Endodermal cell (in vitro differentiated cells): ENCODE measurements around the gene CYP46A1. TPM values are rescaled to one million over a fixed set of nuclear protein-coding genes. Genes with fewer than 3 reads are reported as not detected.

Experiments
- DNase-seq: peaks from one replicate; pipeline ENCODE4 v3.0.0-alpha.2; 2017
- H3K27ac ChIP-seq: 2 replicates; pipeline ENCODE4 v1.5.1; 2013; ENCODE audit warnings: mild to moderate bottlenecking, low read depth, low read length, moderate library complexity
- H3K27me3 ChIP-seq: 2 replicates; pipeline ENCODE4 v1.6.1; 2013; ENCODE audit warnings: mild to moderate bottlenecking, low read length, moderate library complexity; ENCODE audit not compliant: insufficient read depth, control insufficient read depth, poor library complexity, severe bottlenecking
- H3K36me3 ChIP-seq: 2 replicates; pipeline ENCODE4 v1.7.0; 2013; ENCODE audit warnings: mild to moderate bottlenecking, low read length, moderate library complexity; ENCODE audit not compliant: control insufficient read depth, insufficient read depth
- H3K4me1 ChIP-seq: one replicate; pipeline ENCODE4 v1.7.0; 2013; ENCODE audit warnings: low read length; ENCODE audit not compliant: control insufficient read depth, insufficient read depth
- H3K4me3 ChIP-seq: 2 replicates; pipeline ENCODE4 v1.5.1; 2013; ENCODE audit warnings: mild to moderate bottlenecking, low read length, moderate library complexity
- H3K9ac ChIP-seq: 2 replicates; pipeline ENCODE4 v1.6.1; 2013; ENCODE audit warnings: mild to moderate bottlenecking, low read length, moderate library complexity; ENCODE audit not compliant: poor library complexity, severe bottlenecking; ENCODE audit errors: extremely low read depth
- H3K9me3 ChIP-seq: 2 replicates; pipeline ENCODE4 v1.6.1; 2013; ENCODE audit warnings: mild to moderate bottlenecking, low read length, moderate library complexity; ENCODE audit not compliant: control insufficient read depth
- H3K27ac Mint-ChIP-seq: 2 replicates; pipeline ENCODE4 v1.8.0; 2020; ENCODE audit warnings: mixed read lengths
- H3K27me3 Mint-ChIP-seq: 2 replicates; pipeline ENCODE4 v1.8.0; 2021; ENCODE audit warnings: mild to moderate bottlenecking, mixed read lengths; ENCODE audit not compliant: insufficient read depth
- H3K36me3 Mint-ChIP-seq: 2 replicates; pipeline ENCODE4 v1.8.0; 2020; ENCODE audit warnings: low read depth, mixed read lengths
- H3K4me1 Mint-ChIP-seq: 2 replicates; pipeline ENCODE4 v1.8.0; 2020; ENCODE audit warnings: mixed read lengths
- H3K4me3 Mint-ChIP-seq: 2 replicates; pipeline ENCODE4 v1.8.0; 2020; ENCODE audit warnings: mild to moderate bottlenecking, moderate library complexity, mixed read lengths
- H3K9me3 Mint-ChIP-seq: 2 replicates; pipeline ENCODE4 v1.8.0; 2020; ENCODE audit warnings: mild to moderate bottlenecking, mixed read lengths
- WGBS, 2 experiments: methylation state at CpG; one replicate each; pipeline versions ENCODE4 v1.1.5 to v1.1.7; 2013; ENCODE audit warnings: missing lambda C conversion rate in 2 of 2, mixed read lengths in 1 of 2; ENCODE audit not compliant: insufficient coverage in 1 of 2, insufficient read length in 1 of 2; 5-methylcytosine and 5-hydroxymethylcytosine counted together
- total RNA-seq, 2 donors: library from RNA; stranded (reverse); fragmentation: NEBNext Ultra II Directional in 1 of 2; extraction: Animal tissue kit (Norgen Biotek cat#: 25700) in 1 of 2; gene quantifications; 2 replicates in 1 of 2; 3 replicates in 1 of 2; pipeline ENCODE4 v1.2.1, GENCODE V29; 2021
- TF ChIP-seq, protein P1 (sequence below): fragments of 200-600 bp; sonication (generic); conservative IDR thresholded peaks from 2 replicates; pipeline ENCODE4 v1.5.0; 2021; ENCODE audit warnings: antibody characterized with exemption, mild to moderate bottlenecking

Gene CYP46A1
- total RNA-seq, 2 donors from 2014 or later: 0.55 to 0.57 TPM

DNA sequence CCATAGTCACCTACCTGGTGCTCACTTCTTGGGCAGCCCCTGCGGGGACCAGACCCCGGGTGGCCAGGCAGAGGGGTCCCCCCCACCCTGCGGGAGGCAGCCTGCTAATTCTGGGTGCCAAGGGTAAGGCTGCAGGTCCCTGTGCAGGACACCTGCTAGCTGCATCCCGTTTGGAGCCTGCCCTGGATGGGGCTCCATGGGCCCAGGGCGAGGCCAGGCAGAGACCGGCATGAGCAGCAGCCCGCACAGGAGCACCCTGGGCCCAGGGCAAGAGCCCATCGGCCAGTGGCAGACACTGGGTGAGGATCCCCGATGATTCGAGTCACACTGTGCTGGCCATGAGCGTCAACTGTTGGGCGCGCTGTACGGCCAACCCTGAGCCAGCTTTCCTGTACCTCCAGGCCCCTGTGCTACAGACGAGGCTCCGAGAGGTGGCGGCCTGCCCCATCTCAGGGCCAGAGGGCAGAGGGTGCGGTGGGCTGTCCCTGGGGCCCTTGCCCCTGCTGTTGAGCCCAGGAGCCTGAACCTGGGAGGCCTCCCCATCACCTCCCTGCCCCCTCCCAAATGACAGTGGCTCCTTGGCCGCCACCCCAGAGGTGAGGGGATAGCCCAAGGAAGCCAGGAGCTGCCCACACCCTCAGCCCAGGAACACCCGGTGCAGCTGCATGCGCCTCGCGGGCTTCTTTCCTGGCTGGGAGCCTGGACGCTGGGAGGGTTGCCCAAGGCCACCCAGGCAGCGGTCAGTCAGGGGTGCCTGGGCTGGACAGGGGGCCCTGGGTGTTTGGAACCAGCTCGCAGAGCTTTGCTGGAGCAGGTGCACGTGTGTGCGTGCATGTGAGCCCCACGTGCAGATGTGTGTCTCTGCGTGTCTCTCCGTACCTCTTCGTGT is 47.7 kb downstream of the CYP46A1 start:
- no peaks in the 10 kb centered on the region for H3K36me3 ChIP-seq
- H3K27ac Mint-ChIP-seq: no peak overlapping the region
- 91 to 93% methylated on average over 16 to 32 of the region's 32 CpGs for WGBS, 2 experiments

DNA sequence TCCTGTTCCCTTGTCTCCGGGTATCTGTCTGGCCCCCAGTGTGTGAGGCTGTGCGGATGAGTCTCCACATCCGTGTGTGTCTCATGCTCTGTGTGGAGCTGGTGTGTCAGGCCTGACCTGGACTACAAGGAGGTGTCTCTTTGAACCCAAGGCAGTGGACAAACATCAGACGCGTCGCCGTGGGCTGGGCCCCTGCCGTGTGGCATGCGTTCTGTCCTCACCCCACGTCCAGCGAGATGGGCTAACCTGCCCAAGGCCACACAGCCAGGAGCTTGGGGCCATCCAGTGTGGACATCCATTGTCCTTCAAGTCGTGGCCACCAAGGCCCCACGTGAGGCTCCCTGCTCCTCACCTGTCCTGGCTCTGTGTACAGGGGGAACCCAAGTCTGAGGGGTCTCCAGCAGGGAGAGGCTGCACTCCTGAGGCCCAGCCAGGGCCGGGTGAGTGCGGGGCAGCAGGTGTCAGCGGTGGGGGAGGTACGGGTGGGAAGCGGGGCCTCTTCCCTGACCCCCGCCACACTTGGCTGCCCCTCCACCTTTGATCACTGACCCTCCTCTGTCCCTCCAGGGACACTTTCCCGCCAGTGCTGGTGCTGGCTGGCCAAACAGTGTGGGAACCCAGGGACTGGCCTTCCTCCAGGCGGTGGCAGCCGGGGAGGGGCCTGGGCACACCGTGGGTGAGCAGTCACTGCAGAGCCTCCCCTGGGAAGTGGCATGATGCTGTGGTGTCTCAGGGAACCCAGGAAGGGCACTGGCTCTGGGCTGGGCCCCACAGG is 48.5 kb downstream of the CYP46A1 start:
- H3K9me3 Mint-ChIP-seq: no peaks in the 10 kb centered on the region
- no peak overlapping the region for H3K27ac ChIP-seq
- H3K27ac Mint-ChIP-seq: no peak overlapping the region
- TF ChIP-seq, protein P1, sequence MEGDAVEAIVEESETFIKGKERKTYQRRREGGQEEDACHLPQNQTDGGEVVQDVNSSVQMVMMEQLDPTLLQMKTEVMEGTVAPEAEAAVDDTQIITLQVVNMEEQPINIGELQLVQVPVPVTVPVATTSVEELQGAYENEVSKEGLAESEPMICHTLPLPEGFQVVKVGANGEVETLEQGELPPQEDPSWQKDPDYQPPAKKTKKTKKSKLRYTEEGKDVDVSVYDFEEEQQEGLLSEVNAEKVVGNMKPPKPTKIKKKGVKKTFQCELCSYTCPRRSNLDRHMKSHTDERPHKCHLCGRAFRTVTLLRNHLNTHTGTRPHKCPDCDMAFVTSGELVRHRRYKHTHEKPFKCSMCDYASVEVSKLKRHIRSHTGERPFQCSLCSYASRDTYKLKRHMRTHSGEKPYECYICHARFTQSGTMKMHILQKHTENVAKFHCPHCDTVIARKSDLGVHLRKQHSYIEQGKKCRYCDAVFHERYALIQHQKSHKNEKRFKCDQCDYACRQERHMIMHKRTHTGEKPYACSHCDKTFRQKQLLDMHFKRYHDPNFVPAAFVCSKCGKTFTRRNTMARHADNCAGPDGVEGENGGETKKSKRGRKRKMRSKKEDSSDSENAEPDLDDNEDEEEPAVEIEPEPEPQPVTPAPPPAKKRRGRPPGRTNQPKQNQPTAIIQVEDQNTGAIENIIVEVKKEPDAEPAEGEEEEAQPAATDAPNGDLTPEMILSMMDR: no peak
- no peaks in the 10 kb centered on the region for H3K36me3 Mint-ChIP-seq
- H3K4me3 ChIP-seq: no peak overlapping the region
- peaks cover 12% of the 10 kb centered on the region for H3K27me3 Mint-ChIP-seq
- no peaks in the 10 kb centered on the region for H3K9me3 ChIP-seq
- no peaks in the 10 kb centered on the region for H3K36me3 ChIP-seq
- no peak overlapping the region for H3K4me3 Mint-ChIP-seq
- 91% methylated on average over 18 to 23 of the region's 23 CpGs for whole genome bisulfite sequencing, 2 experiments
- no peaks in the 10 kb centered on the region for H3K27me3 ChIP-seq
- no peak overlapping the region for H3K9ac ChIP-seq
- peaks cover 5% of the 10 kb centered on the region for H3K4me1 ChIP-seq
- H3K4me1 Mint-ChIP-seq: no peaks in the 10 kb centered on the region
- peak; percentile 42 for DNase-seq

More for the DNA sequence above, 47.7 kb downstream of the CYP46A1 start:
- peak; percentile 61 for DNase-seq
- Histone ChIP-seq H3K4me3 (no peak overlapping the region), H3K9me3 (no peaks in the 10 kb centered on the region), H3K4me1 (peaks cover 5% of the 10 kb centered on the region), H3K27me3 (no peaks in the 10 kb centered on the region), H3K9ac (no peak overlapping the region), H3K27ac (no peak overlapping the region)
- H3K4me1 Mint-ChIP-seq: no peaks in the 10 kb centered on the region
- H3K4me3 Mint-ChIP-seq: no peak overlapping the region
- no peaks in the 10 kb centered on the region for H3K36me3 Mint-ChIP-seq
- TF ChIP-seq, protein P1: no peak
- H3K27me3 Mint-ChIP-seq: peaks cover 14% of the 10 kb centered on the region
- no peaks in the 10 kb centered on the region for H3K9me3 Mint-ChIP-seq

DNA sequence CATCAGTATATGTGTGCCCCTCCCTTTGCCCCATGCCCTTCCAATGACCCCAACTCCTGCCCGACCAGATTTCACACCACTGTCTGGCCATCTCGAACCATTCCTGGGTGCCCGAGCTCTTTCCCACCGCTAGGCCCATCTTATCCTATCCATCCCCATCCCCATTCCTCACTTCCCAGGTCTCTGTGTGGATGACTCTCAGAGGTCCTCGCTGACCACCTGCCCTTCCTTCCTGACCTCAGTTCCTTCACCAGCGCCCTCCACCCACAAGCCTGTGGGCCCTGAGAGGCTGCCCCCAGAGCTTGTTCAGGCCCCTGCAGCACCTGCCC is 49.1 kb downstream of the CYP46A1 start:
- peak; percentile 42 for DNase-seq
- H3K27ac ChIP-seq: no peak overlapping the region
- no peak overlapping the region for H3K4me3 ChIP-seq
- WGBS, 2 experiments: 80 to 91% methylated on average over 4 to 6 of the region's 6 CpGs
- H3K27me3 Mint-ChIP-seq: peaks cover 12% of the 10 kb centered on the region
- H3K9me3 Mint-ChIP-seq: no peaks in the 10 kb centered on the region
- no peaks in the 10 kb centered on the region for H3K36me3 ChIP-seq
- no peak overlapping the region for H3K9ac ChIP-seq
- no peaks in the 10 kb centered on the region for H3K36me3 Mint-ChIP-seq
- H3K9me3 ChIP-seq: no peaks in the 10 kb centered on the region
- H3K4me1 Mint-ChIP-seq: no peaks in the 10 kb centered on the region
- TF ChIP-seq, protein P1: no peak
- no peak overlapping the region for H3K27ac Mint-ChIP-seq
- H3K4me1 ChIP-seq: peaks cover 5% of the 10 kb centered on the region
- no peaks in the 10 kb centered on the region for H3K27me3 ChIP-seq
- no peak overlapping the region for H3K4me3 Mint-ChIP-seq
